Body of pancreas (tissue), 4 donors: ENCODE results near the gene CEP20.

ENCODE experiments used
- CTCF ChIP-seq, 7 experiments: fragments of 450-650 bp in 4 of 7; fragments of 200-600 bp in 3 of 7; sonication (generic) in 3 of 7; IDR thresholded peaks; one replicate each; pipeline ENCODE4 v1.5.1; 2016 to 2019; ENCODE audit warnings: antibody characterized with exemption in 7 of 7
- POLR2A ChIP-seq, 3 donors: fragments of 450-650 bp; IDR thresholded peaks; one replicate each; pipeline ENCODE4 v1.6.1; 2016; ENCODE audit warnings: antibody characterized with exemption in 3 of 3, mild to moderate bottlenecking in 2 of 3

- no peak for TF ChIP-seq POLR2A (IDR thresholded peaks at IDR 0.05)
- no peak for TF ChIP-seq CTCF (IDR thresholded peaks at IDR 0.05)
These were observed 3.1 kb upstream of the CEP20 start for GRCh38 chr16:15891508-15891907.
